Uterus (tissue), 2 donors: Measurements from ENCODE around the gene ZNF518B.

Experiments used
- CTCF ChIP-seq, 4 experiments: fragments of 200-600 bp in 2 of 4; fragments of 450-650 bp in 2 of 4; sonication (generic) in 2 of 4; IDR thresholded peaks; one replicate each; pipeline ENCODE4 v1.5.1; 2016 to 2019; ENCODE audit warnings: antibody characterized with exemption in 4 of 4, mild to moderate bottlenecking in 2 of 4, moderate library complexity in 1 of 4
- POLR2A ChIP-seq, 2 donors: fragments of 450-650 bp; IDR thresholded peaks; one replicate each; pipeline ENCODE4 v1.6.1; 2016; ENCODE audit warnings: antibody characterized with exemption in 2 of 2, mild to moderate bottlenecking in 1 of 2, moderate library complexity in 1 of 2

- TF ChIP-seq CTCF (IDR thresholded peaks at IDR 0.05) (no peak), POLR2A (IDR thresholded peaks at IDR 0.05) (no peak)
These were observed 501 bp downstream of the ZNF518B start for GRCh38 chr4:10456595-10457254.
